NCI-H2196 treated with DMSO at 0.1 percent for 48 hours (cell line): ENCODE data around the gene ARID1B.

Experiments used
- DNase-seq: peaks from one replicate; lab custom pipeline; 2025; ENCODE audit not compliant: unreplicated experiment; lab: John Stamatoyannopoulos, UW

ARID1B gene

GRCh38 chr6:156849806-156850205 is 72.6 kb downstream of the ARID1B start:
- no peak for DNase-seq

GRCh38 chr6:156850353-156850752 is 73.2 kb downstream of the ARID1B start:
- no peak for DNase-seq

DNA sequence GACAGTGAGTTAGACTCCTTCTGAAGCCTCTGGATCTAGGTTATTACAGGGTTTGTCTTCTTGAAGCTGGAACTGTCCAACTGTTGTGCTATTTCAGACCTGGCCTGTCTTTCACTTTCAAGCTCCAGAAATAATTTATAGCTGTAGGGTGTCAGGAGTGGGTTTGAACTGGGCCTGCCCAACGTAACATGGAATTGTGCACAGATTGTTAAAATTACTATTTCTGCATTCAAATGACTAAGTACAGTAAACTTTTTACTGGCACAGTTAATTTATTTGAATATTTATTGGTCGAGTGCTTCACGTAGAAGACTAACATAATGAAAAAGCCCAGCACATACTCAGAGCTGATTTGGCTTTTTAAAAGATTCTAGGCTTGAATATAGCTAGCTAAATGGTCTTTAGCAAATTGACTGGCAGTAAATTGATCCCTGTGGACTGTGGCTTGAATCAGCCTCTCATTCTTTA is 74.3 kb downstream of the ARID1B start:
- DNase-seq = no peak

DNA sequence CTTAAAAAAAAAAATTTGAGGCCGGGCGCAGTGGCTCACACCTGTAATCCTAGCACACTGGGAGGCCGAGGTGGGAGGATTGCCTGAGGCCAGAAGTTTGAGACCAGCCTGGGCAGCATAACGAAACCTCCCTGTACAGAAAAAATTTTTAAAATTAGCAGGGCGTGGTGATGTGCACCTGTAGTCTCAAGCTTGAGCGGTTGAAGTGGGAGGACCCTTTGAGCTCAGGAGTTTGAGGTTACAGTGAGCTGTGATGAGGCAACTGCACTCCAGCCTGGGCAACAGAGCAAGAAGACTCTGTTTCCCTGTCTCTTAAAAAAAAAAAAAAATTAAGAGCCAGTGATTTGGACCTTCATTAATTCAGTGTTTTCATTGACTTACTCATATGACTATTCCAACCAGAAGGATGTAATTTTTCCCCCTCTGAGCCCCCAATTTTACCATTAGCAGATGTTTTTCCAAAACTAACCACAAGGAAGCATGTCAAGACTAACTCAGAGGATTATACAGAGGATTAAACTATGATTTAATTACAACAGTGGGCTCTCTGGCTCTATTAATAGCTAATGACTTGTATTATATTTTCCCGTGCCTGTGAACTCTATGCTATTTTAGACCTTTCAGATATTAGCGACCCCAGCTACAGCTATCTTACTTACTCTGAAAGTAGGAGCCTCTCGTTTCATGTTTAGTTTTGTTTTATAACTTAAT is 75.1 kb downstream of the ARID1B start:
- no peak for DNase-seq

- DNase-seq = no peak
Measured at GRCh38 chr6:156852858-156853216, 75.7 kb downstream of the ARID1B start.

DNA sequence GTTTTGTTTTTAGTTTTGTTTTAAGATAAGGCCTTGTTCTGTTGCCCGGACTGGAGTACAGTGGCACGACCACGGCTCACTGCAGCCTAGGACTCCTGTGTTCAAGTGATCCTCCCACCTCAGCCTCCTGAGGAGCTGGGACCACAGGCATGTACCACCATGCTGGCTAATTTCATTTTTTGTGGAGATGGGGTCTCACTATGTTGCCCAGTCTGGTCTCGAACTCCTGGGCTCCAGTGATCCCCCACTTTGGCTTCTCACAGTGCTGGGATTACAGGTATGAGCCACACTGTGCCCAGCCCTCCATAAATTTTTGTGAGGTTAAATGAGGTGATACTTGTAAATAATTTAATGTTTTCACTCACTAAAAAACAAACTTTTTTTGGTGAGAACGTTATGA is 76.6 kb downstream of the ARID1B start:
- no peak for DNase-seq

GRCh38 chr6:156854466-156855161 is 77.4 kb downstream of the ARID1B start:
- DNase-seq = no peak

GRCh38 chr6:156857573-156857972 is 80.4 kb downstream of the ARID1B start:
- no peak for DNase-seq

DNA sequence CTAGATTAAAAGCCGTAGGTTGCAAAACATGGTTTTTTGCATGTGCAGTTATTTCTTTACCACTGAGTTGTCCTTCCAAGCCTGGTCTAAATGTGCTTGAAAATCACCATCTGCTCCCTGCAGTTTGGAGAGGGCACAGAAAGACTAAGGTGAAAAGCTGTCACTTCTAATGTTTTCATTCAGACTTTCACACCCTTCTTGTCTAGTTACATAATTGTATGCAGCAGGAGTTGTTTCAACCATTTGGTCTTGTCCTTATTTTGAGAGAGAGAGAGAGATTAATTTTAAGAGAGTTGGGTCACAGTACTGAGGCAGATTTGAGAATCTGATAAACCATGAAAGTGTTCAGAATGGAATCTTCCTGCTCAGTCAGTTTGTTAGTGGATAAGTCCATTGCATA is 82.5 kb downstream of the ARID1B start:
- DNase-seq = no peak

GRCh38 chr6:156862711-156863110 is 85.5 kb downstream of the ARID1B start:
- DNase-seq = no peak

DNA sequence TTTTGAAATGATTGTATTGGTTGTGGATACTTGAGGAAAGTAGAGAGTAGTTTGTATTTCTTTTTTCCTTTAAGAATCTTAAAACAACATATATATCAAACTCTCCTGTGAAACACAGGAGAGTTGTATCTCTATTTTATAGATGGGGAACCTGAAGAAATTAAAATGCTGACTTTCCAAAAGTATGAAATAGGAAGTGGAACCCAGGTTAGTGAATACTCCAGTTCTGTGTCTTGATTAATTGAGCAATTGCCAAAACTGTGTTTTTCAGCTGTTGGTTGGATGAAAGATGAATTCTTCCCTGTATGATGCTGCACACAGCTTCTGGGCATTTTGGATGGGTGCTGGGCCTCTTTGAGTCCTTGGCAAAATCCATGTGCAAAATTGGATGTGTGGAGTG is 86.3 kb downstream of the ARID1B start:
- no peak for DNase-seq

- DNase-seq = no peak
Measured at GRCh38 chr6:156864557-156864956, 87.4 kb downstream of the ARID1B start.

DNA sequence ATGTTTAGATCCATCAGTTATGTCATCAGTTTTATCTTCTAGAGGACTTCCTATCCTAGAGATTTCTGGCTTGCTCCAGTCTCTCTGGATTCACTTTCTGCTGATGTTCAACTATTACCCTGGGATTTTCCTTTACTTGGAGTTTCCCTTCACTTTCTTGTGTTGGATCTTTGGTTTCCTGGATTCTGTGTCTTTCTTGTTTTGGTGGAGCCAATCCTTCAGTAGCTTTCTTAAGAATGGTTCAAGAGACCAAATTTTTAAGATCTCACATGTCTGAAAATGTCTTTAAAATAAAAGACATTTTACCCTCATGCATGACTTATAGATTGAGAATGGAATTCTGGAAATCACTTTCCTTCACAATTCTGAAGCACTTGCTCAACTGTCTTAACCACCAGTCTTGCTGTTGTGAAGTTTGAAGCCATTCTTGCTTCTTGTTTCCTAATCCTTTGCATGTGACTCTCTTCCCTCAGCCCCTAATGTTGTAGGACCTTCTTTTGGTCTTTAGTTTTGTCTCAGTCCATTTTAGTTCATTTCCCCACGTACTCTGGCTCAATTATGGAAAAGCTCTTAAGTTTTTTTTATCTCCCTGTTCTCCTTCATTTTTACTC is 87.9 kb downstream of the ARID1B start:
- no peak for DNase-seq

GRCh38 chr6:156866220-156867015 is 89.2 kb downstream of the ARID1B start:
- no peak for DNase-seq

- DNase-seq = no peak
Measured at GRCh38 chr6:156867121-156867520, 89.9 kb downstream of the ARID1B start.

GRCh38 chr6:156868385-156868784 is 91.2 kb downstream of the ARID1B start:
- no peak for DNase-seq

- DNase-seq = no peak
Measured at GRCh38 chr6:156869980-156870398, 92.8 kb downstream of the ARID1B start.

DNA sequence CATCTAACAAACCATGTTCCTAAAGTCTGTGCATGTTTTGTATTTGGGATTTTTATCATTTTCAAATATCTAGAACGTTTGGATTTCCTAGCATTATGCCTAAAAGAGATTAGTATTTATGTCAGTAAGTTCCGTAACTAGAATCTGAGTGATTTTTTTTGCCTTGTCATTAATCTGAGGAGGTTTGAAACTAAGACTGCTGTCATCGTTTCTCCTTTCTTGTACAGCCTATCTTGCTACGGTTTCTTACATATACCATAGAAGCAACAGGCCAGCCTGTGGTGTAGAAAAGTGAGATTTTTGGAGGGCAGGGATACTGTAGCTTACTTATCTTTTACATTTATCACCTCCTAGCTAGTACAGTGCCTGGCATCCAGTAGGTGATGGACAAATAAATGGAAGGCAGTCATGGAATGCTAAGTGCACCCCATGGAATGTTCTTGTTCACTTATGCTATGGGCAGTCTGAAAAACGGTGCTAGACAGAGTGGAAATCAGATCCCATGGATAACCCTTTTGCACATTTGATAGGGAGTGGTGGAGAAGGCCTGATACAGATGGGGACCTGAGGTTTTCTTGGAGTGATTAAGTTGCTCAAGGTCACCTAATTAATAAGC is 93.9 kb downstream of the ARID1B start:
- no peak for DNase-seq

DNA sequence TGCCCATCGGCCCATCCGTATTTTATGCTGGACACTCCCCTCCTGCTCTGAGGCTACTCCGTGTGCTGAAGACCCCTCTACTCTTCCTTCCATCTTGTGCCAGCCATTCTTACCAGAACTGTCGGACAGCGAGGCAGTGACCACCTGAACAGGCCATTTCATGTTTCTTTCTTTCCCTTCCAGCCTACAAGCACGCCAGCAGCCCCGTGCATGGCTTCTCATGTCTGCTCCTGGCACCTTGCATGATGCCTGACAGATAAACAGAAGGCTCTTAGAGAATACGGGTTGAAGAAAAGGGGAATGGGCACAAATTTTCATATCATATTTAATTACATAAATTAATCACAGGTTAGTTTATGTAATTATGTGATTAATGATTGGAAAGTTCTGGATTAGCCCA is 95.7 kb downstream of the ARID1B start:
- no peak for DNase-seq

DNA sequence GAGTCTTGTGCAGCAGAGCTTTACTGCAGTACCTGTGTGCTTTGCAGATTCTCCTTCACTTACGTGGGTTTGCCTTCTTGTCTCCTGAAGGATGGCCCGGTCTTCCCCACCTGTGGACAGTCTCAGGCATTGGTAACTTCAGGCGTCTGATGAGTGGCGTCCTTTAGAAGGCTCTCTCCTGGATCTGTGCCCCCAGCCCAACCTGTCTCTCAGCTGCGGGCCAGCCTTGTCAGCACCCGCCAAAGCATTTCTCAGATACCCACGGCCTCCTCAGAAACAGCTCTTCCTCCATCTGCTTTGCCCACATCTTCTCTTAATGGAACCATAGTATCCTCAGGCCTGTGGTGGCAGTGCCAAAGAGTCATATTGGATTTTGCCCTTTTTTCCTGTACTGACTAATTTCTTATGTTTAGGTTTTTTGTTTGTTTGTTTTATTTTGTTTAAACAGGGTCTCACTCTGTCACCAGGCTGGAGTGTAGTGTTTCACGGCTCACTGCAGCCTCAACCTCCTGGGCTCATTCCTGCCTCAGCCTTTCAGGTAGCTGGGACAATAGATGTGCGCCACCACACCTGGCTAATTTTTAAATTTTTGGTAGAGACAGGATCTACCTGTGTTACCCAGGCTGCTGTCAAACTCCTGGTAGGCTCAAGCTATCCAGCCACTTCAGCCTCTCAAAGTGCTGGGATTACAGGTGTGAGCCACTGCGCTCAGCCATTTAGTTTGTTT is 96.6 kb downstream of the ARID1B start:
- no peak for DNase-seq
